ENCODE results near the gene SNX32.
"Not testable (repeated sequence)": the region's sequence is repeated elsewhere in the genome, so short reads cannot be mapped to it uniquely, and the experiment has no call there.

SNX32 gene

GRCh38 chr11:65888163-65888814, 54.5 kb downstream of the SNX32 start, which contains the start of gene FIBP:
Gene FIBP (minus strand): TSS chr11:65888471. CDS start chr11:65888418, 53 bp downstream.
- peaks cover 28% of the 10 kb centered on the region for H3K36me3 ChIP-seq (replicated peaks; ENCODE audit: low read depth, low read length)
- H3K4me3 ChIP-seq (ENCODE audit: low read length): peak within 1 kb of the TSS; percentile 92
- H3K9me3 ChIP-seq (ENCODE audit: insufficient read depth, low read length): no peaks in the 10 kb centered on the region
- H3K4me1 ChIP-seq (ENCODE audit: low read length): peaks cover 33% of the 10 kb centered on the region
- no peak for TF ChIP-seq EZH2phosphoT487 (IDR thresholded peaks at IDR 0.05; ENCODE audit: low read depth)
- TF ChIP-seq CTCF (IDR thresholded peaks at IDR 0.05; ENCODE audit: low read depth, low read length): peak; percentile 76
- H3K9ac ChIP-seq (ENCODE audit: low read length): peak within 1 kb of the TSS; percentile 88
- H2AFZ ChIP-seq (ENCODE audit: low read depth, low read length): peak within 1 kb of the TSS; percentile 85
- H4K20me1 ChIP-seq (ENCODE audit: insufficient read depth, low read length): peaks cover 12% of the 10 kb centered on the region; the same call in 1 of the 2 replicates
- no peaks in the 10 kb centered on the region for H3K27me3 ChIP-seq (ENCODE audit: low read depth, low read length)
- H3K4me2 ChIP-seq (ENCODE audit: low read length): peak within 1 kb of the TSS; percentile 97
- peaks cover 37% of the 10 kb centered on the region for H3K79me2 ChIP-seq (ENCODE audit: low read length)
- H3K27ac ChIP-seq (ENCODE audit: low read length): peak within 1 kb of the TSS; percentile 82

- peaks cover 36% of the 10 kb centered on the region for H3K4me1 ChIP-seq (ENCODE audit: low read length)
Observed at GRCh38 chr11:65890324-65891218, 56.8 kb downstream of the SNX32 start, which contains the start of gene CCDC85B. Gene CCDC85B (plus strand): TSS chr11:65890673. CDS start chr11:65890784, 111 bp downstream.

GRCh38 chr11:65891219-65892136, 57.7 kb downstream of the SNX32 start:
- no peaks in the 10 kb centered on the region for H3K9me3 ChIP-seq (ENCODE audit: insufficient read depth, low read length)
- peaks cover 36% of the 10 kb centered on the region for H3K4me1 ChIP-seq (ENCODE audit: low read length)
- TF ChIP-seq CTCF (IDR thresholded peaks at IDR 0.05; ENCODE audit: low read depth, low read length) (peak; percentile 77), EZH2phosphoT487 (IDR thresholded peaks at IDR 0.05; ENCODE audit: low read depth) (no peak)
- peaks cover 37% of the 10 kb centered on the region for H3K79me2 ChIP-seq (ENCODE audit: low read length)
- H4K20me1 ChIP-seq (ENCODE audit: insufficient read depth, low read length): peaks cover 12% of the 10 kb centered on the region; the same call in 1 of the 2 replicates
- H3K4me3 ChIP-seq (ENCODE audit: low read length): peak overlapping the region; percentile 92
- H3K4me2 ChIP-seq (ENCODE audit: low read length): peak overlapping the region; percentile 85
- H3K36me3 ChIP-seq (replicated peaks; ENCODE audit: low read depth, low read length): peaks cover 4% of the 10 kb centered on the region
- H3K27ac ChIP-seq (ENCODE audit: low read length): peak overlapping the region; percentile 60
- H3K9ac ChIP-seq (ENCODE audit: low read length): peak overlapping the region; percentile 95
- no peak overlapping the region for H2AFZ ChIP-seq (ENCODE audit: low read depth, low read length)
- no peaks in the 10 kb centered on the region for H3K27me3 ChIP-seq (ENCODE audit: low read depth, low read length)

More at GRCh38 chr11:65890324-65891218, 56.8 kb downstream of the SNX32 start, which contains the start of gene CCDC85B:
- Histone ChIP-seq H3K9me3 (ENCODE audit: insufficient read depth, low read length) (no peaks in the 10 kb centered on the region), H3K4me3 (ENCODE audit: low read length) (peak within 1 kb of the TSS; percentile 92), H3K9ac (ENCODE audit: low read length) (peak within 1 kb of the TSS; percentile 95), H3K27me3 (ENCODE audit: low read depth, low read length) (no peaks in the 10 kb centered on the region), H4K20me1 (ENCODE audit: insufficient read depth, low read length) (peaks cover 12% of the 10 kb centered on the region; the same call in 1 of the 2 replicates), H3K27ac (ENCODE audit: low read length) (peak within 1 kb of the TSS; percentile 82), H3K36me3 (replicated peaks; ENCODE audit: low read depth, low read length) (peaks cover 10% of the 10 kb centered on the region), H3K4me2 (ENCODE audit: low read length) (peak within 1 kb of the TSS; percentile 97), H2AFZ (ENCODE audit: low read depth, low read length) (peak within 1 kb of the TSS; percentile 0; the same call in 1 of the 2 replicates), H3K79me2 (ENCODE audit: low read length) (peaks cover 37% of the 10 kb centered on the region)
- TF ChIP-seq CTCF (IDR thresholded peaks at IDR 0.05; ENCODE audit: low read depth, low read length): peak; percentile 2
- no peak for TF ChIP-seq EZH2phosphoT487 (IDR thresholded peaks at IDR 0.05; ENCODE audit: low read depth)

GRCh38 chr11:65892137-65892540, 58.4 kb downstream of the SNX32 start:
- Histone ChIP-seq H3K27ac (ENCODE audit: low read length) (peak overlapping the region; percentile 60), H3K4me2 (ENCODE audit: low read length) (peak overlapping the region; percentile 85), H3K79me2 (ENCODE audit: low read length) (peaks cover 37% of the 10 kb centered on the region), H4K20me1 (ENCODE audit: insufficient read depth, low read length) (peaks cover 12% of the 10 kb centered on the region; the same call in 1 of the 2 replicates), H3K9ac (ENCODE audit: low read length) (peak overlapping the region; percentile 95), H3K4me3 (ENCODE audit: low read length) (peak overlapping the region; percentile 92), H3K4me1 (ENCODE audit: low read length) (peaks cover 36% of the 10 kb centered on the region)
- not testable (repeated sequence) for H2AFZ ChIP-seq (ENCODE audit: low read depth, low read length); H3K9me3 ChIP-seq (ENCODE audit: insufficient read depth, low read length); H3K27me3 ChIP-seq (ENCODE audit: low read depth, low read length); H3K36me3 ChIP-seq (replicated peaks; ENCODE audit: low read depth, low read length)

All from OCI-LY3 (cell line).